ENCODE measurements around the gene ANKRD9.

Gene ANKRD9

GRCh38 chr14:102471921-102472790, 37.4 kb downstream of the ANKRD9 start:
- no peak for TF ChIP-seq CTCF (IDR thresholded peaks at IDR 0.05; ENCODE audit: control insufficient read depth, insufficient read depth, low read depth, low read length, missing control alignments)
- no peak overlapping the region for H3K4me3 ChIP-seq (ENCODE audit: control insufficient read depth, low read depth, low read length)
- no peak for DNase-seq (ENCODE audit: low read depth)

GRCh38 chr14:102469261-102469660, 40.3 kb downstream of the ANKRD9 start:
- H3K4me3 ChIP-seq (ENCODE audit: control insufficient read depth, low read depth, low read length) = no peak overlapping the region
- TF ChIP-seq CTCF (IDR thresholded peaks at IDR 0.05; ENCODE audit: control insufficient read depth, insufficient read depth, low read depth, low read length, missing control alignments) = no peak
- no peak for DNase-seq (ENCODE audit: low read depth)

- no peak for TF ChIP-seq CTCF (IDR thresholded peaks at IDR 0.05; ENCODE audit: control insufficient read depth, insufficient read depth, low read depth, low read length, missing control alignments)
- no peak overlapping the region for H3K4me3 ChIP-seq (ENCODE audit: control insufficient read depth, low read depth, low read length)
- DNase-seq (ENCODE audit: low read depth) = no peak
Measured at GRCh38 chr14:102464846-102465341, 44.7 kb downstream of the ANKRD9 start.

- DNase-seq (ENCODE audit: low read depth) = no peak
- H3K4me3 ChIP-seq (ENCODE audit: control insufficient read depth, low read depth, low read length) = no peak overlapping the region
- no peak for TF ChIP-seq CTCF (IDR thresholded peaks at IDR 0.05; ENCODE audit: control insufficient read depth, insufficient read depth, low read depth, low read length, missing control alignments)
Measured at GRCh38 chr14:102464006-102464405, 45.6 kb downstream of the ANKRD9 start.

- TF ChIP-seq CTCF (IDR thresholded peaks at IDR 0.05; ENCODE audit: control insufficient read depth, insufficient read depth, low read depth, low read length, missing control alignments) = no peak
- no peak overlapping the region for H3K4me3 ChIP-seq (ENCODE audit: control insufficient read depth, low read depth, low read length)
- no peak for DNase-seq (ENCODE audit: low read depth)
Measured at GRCh38 chr14:102462391-102462790, 47.2 kb downstream of the ANKRD9 start.

GRCh38 chr14:102461490-102462338, 47.9 kb downstream of the ANKRD9 start:
- no peak overlapping the region for H3K4me3 ChIP-seq (ENCODE audit: control insufficient read depth, low read depth, low read length)
- TF ChIP-seq CTCF (IDR thresholded peaks at IDR 0.05; ENCODE audit: control insufficient read depth, insufficient read depth, low read depth, low read length, missing control alignments) = no peak
- DNase-seq (ENCODE audit: low read depth) = no peak
